Keratinocyte (primary cell): Measurements from ENCODE around the gene U2AF1L4. TPM values are rescaled to one million over a fixed set of nuclear protein-coding genes. Genes with fewer than 3 reads are reported as not detected.
A peak's percentile ranks its signal among the peaks of the same experiment; 100 is the strongest.

ENCODE experiments used
- DNase-seq: peaks from one replicate; pipeline ENCODE4 v3.0.0-alpha.2; 2011; ENCODE audit warnings: low read depth, missing footprints, low spot score
- FAIRE-seq: peaks from 2 replicates; lab custom pipeline; 2011; peaks lifted over from hg19 to GRCh38; lab: Jason Lieb, UNC
- H2AFZ ChIP-seq: 2 replicates; pipeline ENCODE4 v1.6.0; 2012; ENCODE audit warnings: low read length, control low read depth, inconsistent platforms; ENCODE audit not compliant: control insufficient read depth
- H3K27ac ChIP-seq: 2 replicates; pipeline ENCODE4 v1.5.1; 2011; ENCODE audit warnings: low read length; ENCODE audit not compliant: control insufficient read depth, insufficient read depth
- H3K27me3 ChIP-seq: 3 replicates; pipeline ENCODE4 v1.6.0; 2011; ENCODE audit warnings: low read length; ENCODE audit not compliant: control insufficient read depth, insufficient read depth; ENCODE audit errors: extremely low read depth
- H3K36me3 ChIP-seq, 2 experiments: 2 replicates in 1 of 2; 3 replicates in 1 of 2; pipeline ENCODE4 v1.5.1; 2011; ENCODE audit warnings: low read length in 2 of 2, mild to moderate bottlenecking in 1 of 2; ENCODE audit not compliant: control insufficient read depth in 2 of 2, insufficient read depth in 2 of 2; ENCODE audit errors: extremely low read depth in 1 of 2
- H3K4me1 ChIP-seq: 3 replicates; pipeline ENCODE4 v1.5.1; 2011; ENCODE audit warnings: low read length; ENCODE audit not compliant: control insufficient read depth, insufficient read depth; ENCODE audit errors: extremely low read depth
- H3K4me2 ChIP-seq: 3 replicates; pipeline ENCODE4 v1.6.0; 2011; ENCODE audit warnings: low read depth, low read length; ENCODE audit not compliant: control insufficient read depth, insufficient read depth; ENCODE audit errors: extremely low read depth
- H3K4me3 ChIP-seq, 3 experiments: fragments of 200-600 bp in 1 of 3; sonication (generic) in 1 of 3; 2 replicates in 2 of 3; 3 replicates in 1 of 3; pipeline ENCODE4 v1.5.1; 2011 to 2016; ENCODE audit warnings: low read length in 3 of 3, mild to moderate bottlenecking in 3 of 3, control low read depth in 2 of 3, inconsistent platforms in 1 of 3, low read depth in 1 of 3, mixed read lengths in 1 of 3, mixed run types in 1 of 3, moderate library complexity in 1 of 3; ENCODE audit not compliant: control insufficient read depth in 2 of 3, insufficient read depth in 2 of 3; ENCODE audit errors: extremely low read depth in 1 of 3
- H3K79me2 ChIP-seq: 2 replicates; pipeline ENCODE4 v1.6.0; 2012; ENCODE audit warnings: low read length; ENCODE audit not compliant: control insufficient read depth, insufficient read depth
- H3K9ac ChIP-seq: 3 replicates; pipeline ENCODE4 v1.6.0; 2011; ENCODE audit warnings: low read length; ENCODE audit not compliant: control insufficient read depth, insufficient read depth; ENCODE audit errors: extremely low read depth
- H3K9me1 ChIP-seq: 3 replicates; pipeline ENCODE4 v1.6.0; 2011; ENCODE audit warnings: low read length; ENCODE audit not compliant: control insufficient read depth, insufficient read depth; ENCODE audit errors: extremely low read depth
- H3K9me3 ChIP-seq: 2 replicates; pipeline ENCODE4 v1.5.1; 2012; ENCODE audit warnings: low read depth, low read length; ENCODE audit not compliant: control insufficient read depth
- H4K20me1 ChIP-seq: 3 replicates; pipeline ENCODE4 v1.6.0; 2011; ENCODE audit warnings: low read length; ENCODE audit not compliant: control insufficient read depth, insufficient read depth; ENCODE audit errors: extremely low read depth
- CTCF ChIP-seq, 3 experiments: IDR thresholded peaks in 1 of 3; conservative IDR thresholded peaks in 1 of 3; optimal IDR thresholded peaks in 1 of 3; 2 replicates in 2 of 3; 3 replicates in 1 of 3; pipeline versions ENCODE3 to v1.5.1; 2011; ENCODE audit warnings: low read length in 3 of 3, mild to moderate bottlenecking in 3 of 3, moderate library complexity in 2 of 3, control low read depth in 1 of 3, inconsistent platforms in 1 of 3; ENCODE audit not compliant: insufficient read depth in 2 of 3; ENCODE audit errors: extremely low read depth in 1 of 3
- EZH2 ChIP-seq: IDR thresholded peaks from one replicate; pipeline ENCODE4 v1.6.1; 2012; ENCODE audit warnings: inconsistent platforms, mild to moderate bottlenecking, low read length, moderate library complexity
- dilution Hi-C: fragments of 300-500 bp; cut with MboI; formaldehyde crosslinking; loops from one replicate; pipeline ENCODE4 v1.7.0; 2020; ENCODE audit warnings: low sequenced_read_pairs; ENCODE audit not compliant: extremely low pct_ligation_motif_present
- polyA plus RNA-seq, 5 experiments: library from polyadenylated mRNA; depleted of rRNA in 3 of 5; stranded (reverse) in 3 of 5; stranded (forward) in 1 of 5; unstranded in 1 of 5; fragments of >200 nt; gene quantifications; 1 replicate in 1 of 5; 2 replicates in 3 of 5; 3 replicates in 1 of 5; pipeline versions ENCODE4 v1.2.1 to v1.2.3, GENCODE V29; 2011 to 2012; ENCODE audit warnings: missing spikeins in 2 of 5, low read depth in 1 of 5, low replicate concordance in 1 of 5

Gene U2AF1L4
- polyA plus RNA-seq, 1 donor (not counting 4 experiments of a cell fraction or from before 2014, with no cell fraction given), result 8.9 TPM

- H2AFZ ChIP-seq, result peak overlapping the region; percentile 86
- H3K4me2 ChIP-seq, result peak overlapping the region; percentile 96
- H3K36me3 ChIP-seq, result peaks cover 6 to 12% of the 10 kb centered on the region in 2 experiments
- peak overlapping the region; percentile 76 to 86 (median 85) for H3K4me3 ChIP-seq
- H4K20me1 ChIP-seq, result peaks cover 4% of the 10 kb centered on the region
- H3K79me2 ChIP-seq, result peaks cover 34% of the 10 kb centered on the region
- peak overlapping the region; percentile 52 for H3K27ac ChIP-seq
- no peaks in the 10 kb centered on the region for H3K27me3 ChIP-seq
- TF ChIP-seq CTCF (optimal IDR thresholded peaks at IDR 0.05 in 1 of 3, IDR thresholded peaks at IDR 0.05 in 1 of 3, conservative IDR thresholded peaks at IDR 0.05 in 1 of 3; ENCODE audit: extremely low read depth in 1 of 3, insufficient read depth in 2 of 3, low read length in 3 of 3) (peak; percentile 71 to 84 (median 82)), EZH2 (no peak)
- H3K9me1 ChIP-seq, result no peaks in the 10 kb centered on the region
- H3K9me3 ChIP-seq, result no peaks in the 10 kb centered on the region
- peak overlapping the region; percentile 79 for H3K9ac ChIP-seq
- FAIRE-seq (peak; percentile 74), DNase-seq (peak; percentile 69)
- peaks cover 22% of the 10 kb centered on the region for H3K4me1 ChIP-seq
- dilution Hi-C loops, result no loop called here
These were observed 28.2 kb downstream of the U2AF1L4 start for GRCh38 chr19:35716801-35717664.

- Histone ChIP-seq H3K79me2 (peaks cover 28% of the 10 kb centered on the region), H3K4me1 (peaks cover 25% of the 10 kb centered on the region), H4K20me1 (peaks cover under 1% of the 10 kb centered on the region), H3K27me3 (no peaks in the 10 kb centered on the region), H3K9ac (peak overlapping the region; percentile 79), H2AFZ (peak overlapping the region; percentile 86), H3K4me3 (peak overlapping the region; percentile 76 to 86 (median 85)), H3K36me3 (peaks cover 2 to 7% of the 10 kb centered on the region in 2 experiments), H3K9me1 (no peaks in the 10 kb centered on the region), H3K9me3 (no peaks in the 10 kb centered on the region), H3K27ac (peak overlapping the region; percentile 17), H3K4me2 (peak overlapping the region; percentile 96)
- dilution Hi-C loops, result no loop called here
- no peak for FAIRE-seq
- no peak for TF ChIP-seq EZH2
- no peak for TF ChIP-seq CTCF (optimal IDR thresholded peaks at IDR 0.05 in 1 of 3, IDR thresholded peaks at IDR 0.05 in 1 of 3, conservative IDR thresholded peaks at IDR 0.05 in 1 of 3; ENCODE audit: extremely low read depth in 1 of 3, insufficient read depth in 2 of 3, low read length in 3 of 3)
- no peak for DNase-seq
These were observed 29.0 kb downstream of the U2AF1L4 start for GRCh38 chr19:35715981-35716800.
